Measurements from ENCODE around the gene PACS1. TPM values are rescaled to one million over a fixed set of nuclear protein-coding genes. Genes with fewer than 3 reads are reported as not detected.

Gene PACS1
- total RNA-seq, 1 experiment from 2014 or later = 100 TPM

DNA sequence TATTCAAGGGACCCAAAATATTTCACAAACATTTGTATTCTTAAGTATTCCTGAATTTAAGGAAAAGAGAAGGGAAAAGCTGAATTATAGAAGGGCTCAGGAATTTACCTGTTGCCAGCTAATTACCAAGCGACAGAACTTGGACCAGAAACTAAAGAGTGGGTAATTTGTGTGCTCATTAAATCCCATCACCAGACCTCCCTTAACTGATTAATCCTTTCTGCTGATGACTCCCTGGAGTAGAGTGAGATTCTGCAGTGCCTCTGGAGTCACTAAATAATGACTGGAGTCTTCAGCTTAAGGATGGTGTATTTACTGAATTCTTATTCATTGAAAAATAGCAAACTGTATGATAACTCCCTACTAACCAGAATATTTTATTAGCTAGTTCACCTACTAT is 124.3 kb downstream of the PACS1 start:
- Histone ChIP-seq H3K4me3 (no peak overlapping the region), H3K4me1 (replicated peaks; ENCODE audit: insufficient read depth) (peaks cover 9% of the 10 kb centered on the region), H4K20me1 (ENCODE audit: insufficient read depth) (no peaks in the 10 kb centered on the region), H3K27ac (no peak overlapping the region), H3K9me3 (ENCODE audit: insufficient read depth, low read depth) (no peaks in the 10 kb centered on the region), H3K79me2 (ENCODE audit: low read depth) (no peaks in the 10 kb centered on the region; the same call in 1 of the 2 replicates), H3K9me2 (ENCODE audit: insufficient read depth) (no peaks in the 10 kb centered on the region), H2AFZ (no peak overlapping the region), H3K36me3 (ENCODE audit: low read depth) (no peaks in the 10 kb centered on the region), H3F3A (ENCODE audit: insufficient read depth, low read depth) (no peaks in the 10 kb centered on the region; the same call in 1 of the 2 replicates), H3K4me2 (no peak overlapping the region), H3K27me3 (ENCODE audit: insufficient read depth, low read depth) (no peaks in the 10 kb centered on the region)
- intact Hi-C loops (cut with micrococcal nuclease; ENCODE audit: unreplicated experiment) = no loop called here
- no peak for DNase-seq
- no peak for TF ChIP-seq EZH2 (IDR thresholded peaks at IDR 0.05; ENCODE audit: low read depth)
- TF ChIP-seq, protein P1, sequence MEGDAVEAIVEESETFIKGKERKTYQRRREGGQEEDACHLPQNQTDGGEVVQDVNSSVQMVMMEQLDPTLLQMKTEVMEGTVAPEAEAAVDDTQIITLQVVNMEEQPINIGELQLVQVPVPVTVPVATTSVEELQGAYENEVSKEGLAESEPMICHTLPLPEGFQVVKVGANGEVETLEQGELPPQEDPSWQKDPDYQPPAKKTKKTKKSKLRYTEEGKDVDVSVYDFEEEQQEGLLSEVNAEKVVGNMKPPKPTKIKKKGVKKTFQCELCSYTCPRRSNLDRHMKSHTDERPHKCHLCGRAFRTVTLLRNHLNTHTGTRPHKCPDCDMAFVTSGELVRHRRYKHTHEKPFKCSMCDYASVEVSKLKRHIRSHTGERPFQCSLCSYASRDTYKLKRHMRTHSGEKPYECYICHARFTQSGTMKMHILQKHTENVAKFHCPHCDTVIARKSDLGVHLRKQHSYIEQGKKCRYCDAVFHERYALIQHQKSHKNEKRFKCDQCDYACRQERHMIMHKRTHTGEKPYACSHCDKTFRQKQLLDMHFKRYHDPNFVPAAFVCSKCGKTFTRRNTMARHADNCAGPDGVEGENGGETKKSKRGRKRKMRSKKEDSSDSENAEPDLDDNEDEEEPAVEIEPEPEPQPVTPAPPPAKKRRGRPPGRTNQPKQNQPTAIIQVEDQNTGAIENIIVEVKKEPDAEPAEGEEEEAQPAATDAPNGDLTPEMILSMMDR (conservative IDR thresholded peaks at IDR 0.05) = no peak
- no TSS peak for BruUV-seq (replicated peaks)
- POLR2A ChIA-PET (ENCODE audit: unreplicated experiment) = no interaction called here
- CTCF ChIA-PET = no interaction called here

DNA sequence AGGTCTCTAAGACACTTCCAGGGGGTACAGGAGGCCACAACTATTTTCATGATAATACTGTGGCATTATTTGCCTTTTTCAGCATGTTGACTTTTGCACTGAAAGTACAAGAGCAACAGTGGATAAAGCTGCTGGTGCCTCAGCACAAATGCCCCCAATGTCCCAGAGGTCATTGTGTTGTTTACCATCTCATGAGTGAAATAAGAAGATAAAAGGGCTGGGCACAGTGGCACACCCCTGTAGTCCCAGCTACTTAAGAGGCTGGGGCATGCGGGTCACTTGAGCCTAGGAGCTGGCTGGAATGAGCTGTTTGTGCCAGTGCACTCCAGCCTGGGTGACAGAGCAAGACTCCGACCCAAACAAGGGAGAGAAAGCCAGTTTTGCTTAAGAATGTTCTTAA is 125.8 kb downstream of the PACS1 start:
- no peaks in the 10 kb centered on the region; the same call in 1 of the 2 replicates for H3K79me2 ChIP-seq (ENCODE audit: low read depth)
- no peaks in the 10 kb centered on the region for H4K20me1 ChIP-seq (ENCODE audit: insufficient read depth)
- H3K27me3 ChIP-seq (ENCODE audit: insufficient read depth, low read depth) = no peaks in the 10 kb centered on the region
- no peak overlapping the region for H2AFZ ChIP-seq
- H3K9me2 ChIP-seq (ENCODE audit: insufficient read depth) = no peaks in the 10 kb centered on the region
- peaks cover 9% of the 10 kb centered on the region for H3K4me1 ChIP-seq (replicated peaks; ENCODE audit: insufficient read depth)
- no peak overlapping the region for H3K4me2 ChIP-seq
- no peak for DNase-seq
- H3K9me3 ChIP-seq (ENCODE audit: insufficient read depth, low read depth) = no peaks in the 10 kb centered on the region
- no peaks in the 10 kb centered on the region for H3K36me3 ChIP-seq (ENCODE audit: low read depth)
- ChIA-PET CTCF (no interaction called here), POLR2A (ENCODE audit: unreplicated experiment) (no interaction called here)
- TF ChIP-seq EZH2 (IDR thresholded peaks at IDR 0.05; ENCODE audit: low read depth) = no peak
- TF ChIP-seq, protein P1 (conservative IDR thresholded peaks at IDR 0.05) = no peak
- intact Hi-C loops (cut with micrococcal nuclease; ENCODE audit: unreplicated experiment) = no loop called here
- no peak overlapping the region for H3K4me3 ChIP-seq
- H3K27ac ChIP-seq = no peak overlapping the region
- no peaks in the 10 kb centered on the region for H3F3A ChIP-seq (ENCODE audit: insufficient read depth, low read depth)
- no TSS peak for BruUV-seq (replicated peaks)

DNA sequence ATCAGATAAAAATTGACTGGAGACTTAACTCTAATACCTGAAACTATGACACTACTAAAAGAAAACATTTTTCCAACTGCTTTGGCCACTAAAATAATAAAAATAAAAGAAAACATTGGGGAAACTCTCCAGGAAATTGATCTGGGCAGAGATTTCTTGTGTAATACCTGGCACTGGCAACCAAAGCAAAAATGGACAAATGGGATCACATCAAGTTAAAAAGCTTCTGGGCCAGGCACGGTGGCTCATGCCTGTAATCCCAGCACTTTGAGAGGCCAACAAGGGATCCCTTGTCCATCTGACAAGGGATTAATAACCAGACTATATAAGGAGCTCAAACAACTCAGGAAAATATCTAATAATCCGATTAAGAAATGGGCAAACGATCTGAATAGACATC is 133.8 kb downstream of the PACS1 start:
- H3K4me2 ChIP-seq = no peak overlapping the region
- no peaks in the 10 kb centered on the region for H3K4me1 ChIP-seq (replicated peaks; ENCODE audit: insufficient read depth)
- no peaks in the 10 kb centered on the region for H3K27me3 ChIP-seq (ENCODE audit: insufficient read depth, low read depth)
- no peaks in the 10 kb centered on the region for H3K36me3 ChIP-seq (ENCODE audit: low read depth)
- DNase-seq = no peak
- H3K79me2 ChIP-seq (ENCODE audit: low read depth) = no peaks in the 10 kb centered on the region
- intact Hi-C loops (cut with micrococcal nuclease; ENCODE audit: unreplicated experiment) = no loop called here
- H3K9me2 ChIP-seq (ENCODE audit: insufficient read depth) = no peaks in the 10 kb centered on the region
- no peak overlapping the region for H2AFZ ChIP-seq
- H3K27ac ChIP-seq = no peak overlapping the region
- no TSS peak for BruUV-seq (replicated peaks)
- TF ChIP-seq, protein P1 (conservative IDR thresholded peaks at IDR 0.05) = no peak
- no peak for TF ChIP-seq EZH2 (IDR thresholded peaks at IDR 0.05; ENCODE audit: low read depth)
- H3F3A ChIP-seq (ENCODE audit: insufficient read depth, low read depth) = peaks cover 10% of the 10 kb centered on the region; the same call in 1 of the 2 replicates
- POLR2A ChIA-PET (ENCODE audit: unreplicated experiment) = no interaction called here
- H4K20me1 ChIP-seq (ENCODE audit: insufficient read depth) = no peaks in the 10 kb centered on the region
- CTCF ChIA-PET = no interaction called here
- H3K9me3 ChIP-seq (ENCODE audit: insufficient read depth, low read depth) = peaks cover 5% of the 10 kb centered on the region; the same call in 1 of the 2 replicates
- H3K4me3 ChIP-seq = no peak overlapping the region
